ENCODE measurements around the gene BTG3.

Gene BTG3

GRCh38 chr21:17585875-17586450 is 26.7 kb downstream of the BTG3 start:
- DNase-seq (ENCODE audit: low read depth in 2 of 2), result no peak

- no peak for DNase-seq (ENCODE audit: low read depth in 2 of 2)
Measured at GRCh38 chr21:17583898-17584297, 28.8 kb downstream of the BTG3 start.

GRCh38 chr21:17580319-17580718 is 32.4 kb downstream of the BTG3 start:
- no peak for DNase-seq (ENCODE audit: low read depth in 2 of 2)

GRCh38 chr21:17578876-17579275 is 33.8 kb downstream of the BTG3 start:
- DNase-seq (ENCODE audit: low read depth in 2 of 2), result no peak

GRCh38 chr21:17578162-17578561 is 34.5 kb downstream of the BTG3 start:
- DNase-seq (ENCODE audit: low read depth in 2 of 2), result no peak

GRCh38 chr21:17577701-17578100 is 35.0 kb downstream of the BTG3 start:
- no peak for DNase-seq (ENCODE audit: low read depth in 2 of 2)

- DNase-seq (ENCODE audit: low read depth in 2 of 2), result no peak
Measured at GRCh38 chr21:17576080-17576835, 36.4 kb downstream of the BTG3 start.

GRCh38 chr21:17575076-17575475 is 37.6 kb downstream of the BTG3 start:
- DNase-seq (ENCODE audit: low read depth in 2 of 2), result no peak

GRCh38 chr21:17572431-17572830 is 40.3 kb downstream of the BTG3 start:
- no peak for DNase-seq (ENCODE audit: low read depth in 2 of 2)

- DNase-seq (ENCODE audit: low read depth in 2 of 2), result no peak
Measured at GRCh38 chr21:17570786-17571185, 41.9 kb downstream of the BTG3 start.

GRCh38 chr21:17560377-17561025 is 52.2 kb downstream of the BTG3 start:
- no peak for DNase-seq (ENCODE audit: low read depth in 2 of 2)

GRCh38 chr21:17554679-17555465 is 57.8 kb downstream of the BTG3 start:
- DNase-seq (ENCODE audit: low read depth in 2 of 2), result no peak

- no peak for DNase-seq (ENCODE audit: low read depth in 2 of 2)
Measured at GRCh38 chr21:17554120-17554519, 58.6 kb downstream of the BTG3 start.

GRCh38 chr21:17552410-17552809 is 60.3 kb downstream of the BTG3 start:
- DNase-seq (ENCODE audit: low read depth in 2 of 2), result no peak

- DNase-seq (ENCODE audit: low read depth in 2 of 2), result no peak
Measured at GRCh38 chr21:17550671-17551308, 61.9 kb downstream of the BTG3 start.

- no peak for DNase-seq (ENCODE audit: low read depth in 2 of 2)
Measured at GRCh38 chr21:17548262-17548661, 64.4 kb downstream of the BTG3 start.

- DNase-seq (ENCODE audit: low read depth in 2 of 2), result no peak
Measured at GRCh38 chr21:17545007-17545406, 67.7 kb downstream of the BTG3 start.

Measured in stimulated activated CD8-positive, alpha-beta memory T cell treated with anti-CD3 and anti-CD28 coated beads, Interleukin-7, amount 100 ng/mL, for 4 hours (primary cell).